HEK293 (cell line): Measurements from ENCODE around the gene PRKD1.

Source experiments
- CTCF ChIA-PET: fragments of 350-600 bp; formaldehyde crosslinking; extraction: SDS; loops from one replicate; lab custom pipeline; 2021; ENCODE audit warnings: antibody characterized with exemption; lab: Yijun Ruan, JAX
- POLR2A ChIA-PET: fragments of 300-600 bp; formaldehyde crosslinking; extraction: SDS; loops from one replicate; lab custom pipeline; 2020; ENCODE audit warnings: antibody characterized with exemption, inconsistent platforms; lab: Yijun Ruan, JAX
- H3K27ac ChIP-seq: fragments of 200-500 bp; sonication (Bioruptor generic); 2 replicates; pipeline ENCODE4 v1.5.1; 2014; ENCODE audit warnings: low read depth, low read length, control low read depth, inconsistent platforms; ENCODE audit errors: extremely low read depth
- H3K36me3 ChIP-seq, 2 experiments: fragments of 200-500 bp in 1 of 2; sonication (Bioruptor generic) in 1 of 2; 1 replicate in 1 of 2; 2 replicates in 1 of 2; pipeline ENCODE4 v1.5.1; 2014 to 2017; ENCODE audit warnings: inconsistent platforms in 2 of 2, low read length in 2 of 2; ENCODE audit not compliant: control insufficient read depth in 2 of 2, insufficient read depth in 1 of 2
- H3K4me1 ChIP-seq: fragments of 200-500 bp; sonication (Bioruptor generic); 2 replicates; pipeline ENCODE4 v1.5.1; 2014; ENCODE audit warnings: mild to moderate bottlenecking, low read length, inconsistent platforms; ENCODE audit not compliant: control insufficient read depth, insufficient read depth
- H3K4me3 ChIP-seq: 2 replicates; pipeline ENCODE4 v1.5.1; 2011; ENCODE audit warnings: low read depth, mild to moderate bottlenecking, control low read depth, low read length, moderate library complexity
- H3K9me3 ChIP-seq: fragments of 200-500 bp; sonication (Bioruptor generic); 2 replicates; pipeline ENCODE4 v1.5.1; 2014; ENCODE audit warnings: low read depth, low read length, inconsistent platforms; ENCODE audit not compliant: control insufficient read depth, insufficient read depth
- CTCF ChIP-seq: fragments of 450-650 bp; formaldehyde crosslinking; IDR thresholded peaks from 2 replicates; pipeline ENCODE4 v1.5.1; 2016; ENCODE audit warnings: missing biosample characterization, missing genetic modification characterization
- GFI1B ChIP-seq: fragments of 450-650 bp; formaldehyde crosslinking; IDR thresholded peaks from 2 replicates; pipeline ENCODE4 v1.5.1; 2016; ENCODE audit warnings: missing biosample characterization, missing genetic modification characterization
- HIC1 ChIP-seq: fragments of 450-650 bp; formaldehyde crosslinking; IDR thresholded peaks from 2 replicates; pipeline ENCODE4 v1.5.1; 2016; ENCODE audit warnings: missing biosample characterization, missing genetic modification characterization
- KLF8 ChIP-seq: fragments of 450-650 bp; formaldehyde crosslinking; IDR thresholded peaks from 2 replicates; pipeline ENCODE4 v1.5.1; 2016; ENCODE audit warnings: missing biosample characterization, missing genetic modification characterization
- MZF1 ChIP-seq: fragments of 450-650 bp; formaldehyde crosslinking; IDR thresholded peaks from 2 replicates; pipeline ENCODE4 v1.5.1; 2017; ENCODE audit warnings: missing biosample characterization, missing genetic modification characterization, borderline replicate concordance
- PBX3 ChIP-seq: sonication (generic); formaldehyde crosslinking; IDR thresholded peaks from 2 replicates; pipeline ENCODE4 v1.8.1; 2022; ENCODE audit warnings: mild to moderate bottlenecking, moderate library complexity, missing genetic modification reagents
- PRDM10 ChIP-seq: fragments of 450-650 bp; formaldehyde crosslinking; IDR thresholded peaks from 2 replicates; pipeline ENCODE4 v1.5.1; 2016; ENCODE audit warnings: missing biosample characterization, missing genetic modification characterization
- SCRT2 ChIP-seq: fragments of 450-650 bp; formaldehyde crosslinking; IDR thresholded peaks from 2 replicates; pipeline ENCODE4 v1.5.1; 2016; ENCODE audit warnings: missing biosample characterization, missing genetic modification characterization
- ZNF223 ChIP-seq: fragments of 450-650 bp; formaldehyde crosslinking; IDR thresholded peaks from 2 replicates; pipeline ENCODE4 v1.5.1; 2016; ENCODE audit warnings: missing biosample characterization, missing genetic modification characterization
- ZNF248 ChIP-seq: fragments of 450-650 bp; formaldehyde crosslinking; IDR thresholded peaks from 2 replicates; pipeline ENCODE4 v1.5.1; 2017; ENCODE audit warnings: missing biosample characterization, missing genetic modification characterization
- ZNF266 ChIP-seq: fragments of 450-650 bp; formaldehyde crosslinking; IDR thresholded peaks from 2 replicates; pipeline ENCODE4 v1.5.1; 2016; ENCODE audit warnings: missing biosample characterization, missing genetic modification characterization, low read depth
- ZNF510 ChIP-seq: fragments of 450-650 bp; formaldehyde crosslinking; IDR thresholded peaks from 2 replicates; pipeline ENCODE4 v1.5.1; 2018; ENCODE audit warnings: mild to moderate bottlenecking, missing genetic modification characterization, missing biosample characterization; ENCODE audit not compliant: insufficient replicate concordance
- ZNF518A ChIP-seq: fragments of 450-650 bp; formaldehyde crosslinking; conservative IDR thresholded peaks from 2 replicates; pipeline ENCODE4 v1.5.1; 2016; ENCODE audit warnings: low read depth, missing biosample characterization, missing genetic modification characterization
- ZNF580 ChIP-seq: fragments of 450-650 bp; formaldehyde crosslinking; IDR thresholded peaks from 2 replicates; pipeline ENCODE4 v1.5.1; 2016; ENCODE audit warnings: missing biosample characterization, missing genetic modification characterization
- ZNF600 ChIP-seq: fragments of 450-650 bp; formaldehyde crosslinking; IDR thresholded peaks from 2 replicates; pipeline ENCODE4 v1.5.1; 2016; ENCODE audit warnings: missing biosample characterization, missing genetic modification characterization

Gene PRKD1

GRCh38 chr14:29579838-29580237, 347.8 kb downstream of the PRKD1 start (continued):
- TF ChIP-seq ZNF518A (tag by site-specific recombination) (no peak), HIC1 (tag by site-specific recombination) (no peak), PBX3 (CRISPR knock-in tag) (no peak), PRDM10 (tag by site-specific recombination) (no peak), ZNF223 (tag by site-specific recombination) (no peak), MZF1 (no peak), ZNF248 (no peak), ZNF580 (no peak)

GRCh38 chr14:29576927-29577326, 350.7 kb downstream of the PRKD1 start:
- Histone ChIP-seq H3K36me3 (no peaks in the 10 kb centered on the region), H3K4me3 (no peak overlapping the region), H3K4me1 (no peaks in the 10 kb centered on the region), H3K9me3 (no peaks in the 10 kb centered on the region), H3K27ac (no peak overlapping the region)
- POLR2A ChIA-PET: no interaction called here
- CTCF ChIA-PET: no interaction called here
- TF ChIP-seq ZNF510 (no peak), KLF8 (tag by site-specific recombination) (no peak), SCRT2 (tag by site-specific recombination) (no peak), GFI1B (tag by site-specific recombination) (no peak), ZNF600 (tag by site-specific recombination) (no peak), ZNF266 (tag by site-specific recombination) (no peak), CTCF (tag by site-specific recombination) (no peak)
